HG03378 (cell line): Measurements from ENCODE around the gene USP20.
"Not testable (repeated sequence)": the region's sequence is repeated elsewhere in the genome, so short reads cannot be mapped to it uniquely, and the experiment has no call there.

Experiments
- ATAC-seq: cut with Tn5 transposase; IDR thresholded peaks from one replicate; pipeline ENCODE4 v1.9.1; 2021; ENCODE audit warnings: mild to moderate bottlenecking, moderate library complexity; ENCODE audit not compliant: unreplicated experiment

USP20 gene

DNA sequence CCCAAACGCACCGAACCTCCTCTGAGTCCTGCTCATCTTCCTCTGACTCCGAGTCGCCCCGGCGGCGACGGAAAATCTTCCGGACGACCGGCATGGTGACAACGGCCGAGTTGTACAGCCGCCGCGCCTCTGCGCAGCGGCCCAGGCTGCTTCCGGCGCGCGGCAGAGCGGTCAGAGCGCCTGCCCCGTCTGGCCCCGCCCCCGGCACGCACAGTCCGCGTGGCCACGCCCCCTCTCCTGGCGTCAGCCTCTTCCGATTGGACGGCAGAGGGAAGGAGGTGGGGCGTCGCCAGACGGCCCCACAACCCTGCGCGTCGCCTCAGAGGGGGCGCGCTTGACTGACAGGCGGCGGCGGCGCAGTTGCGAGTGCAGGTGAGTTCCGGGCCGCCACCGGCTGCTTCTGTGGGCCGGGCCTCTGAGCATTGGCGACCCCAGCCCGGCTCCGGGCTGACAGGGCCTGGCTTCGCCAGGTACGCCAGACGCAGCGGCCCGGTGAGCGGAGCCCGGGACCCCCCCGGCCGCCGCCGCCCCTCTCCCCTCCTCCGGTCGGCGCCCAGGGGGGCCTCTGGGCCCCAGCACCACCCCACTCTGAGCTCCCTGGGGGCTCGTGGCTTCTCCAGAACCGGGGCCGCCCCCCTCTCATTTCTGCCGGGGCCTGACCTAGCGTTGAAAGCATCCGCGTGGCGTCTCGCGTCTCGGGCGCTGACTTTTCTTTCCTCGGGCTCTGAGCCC, at the start of gene USP20, which contains the start of gene C9orf78:
Gene USP20, plus strand, starts transcription at position 331 of the 732 bp plus-strand sequence. CDS start 17,098 bp downstream, outside the sequence.
Gene C9orf78, minus strand, starts transcription at position 148 of the 732 bp plus-strand sequence. Its CDS starts 54 bp downstream, at position 94.
- peak; percentile 66 for ATAC-seq

DNA sequence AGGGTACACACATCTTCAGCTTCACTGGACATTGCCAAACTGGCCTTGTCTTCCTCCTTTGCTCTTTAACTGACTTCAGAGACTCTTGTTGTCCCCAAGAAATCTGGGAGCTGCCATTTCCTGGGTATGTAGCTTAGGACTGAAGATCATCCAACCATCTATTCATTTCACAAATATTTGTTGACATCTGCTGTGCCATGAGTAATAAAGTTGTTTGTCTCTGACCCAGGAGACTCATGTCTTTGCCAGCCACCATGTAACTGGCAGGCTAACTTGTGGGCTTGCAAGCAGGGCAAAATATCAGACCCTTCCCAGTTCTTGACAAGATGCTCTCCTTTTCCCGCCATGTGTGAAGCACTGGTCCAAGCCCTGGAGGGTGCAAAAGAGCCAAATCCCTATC, 49.4 kb upstream of the USP20 start:
- no peak for ATAC-seq

DNA sequence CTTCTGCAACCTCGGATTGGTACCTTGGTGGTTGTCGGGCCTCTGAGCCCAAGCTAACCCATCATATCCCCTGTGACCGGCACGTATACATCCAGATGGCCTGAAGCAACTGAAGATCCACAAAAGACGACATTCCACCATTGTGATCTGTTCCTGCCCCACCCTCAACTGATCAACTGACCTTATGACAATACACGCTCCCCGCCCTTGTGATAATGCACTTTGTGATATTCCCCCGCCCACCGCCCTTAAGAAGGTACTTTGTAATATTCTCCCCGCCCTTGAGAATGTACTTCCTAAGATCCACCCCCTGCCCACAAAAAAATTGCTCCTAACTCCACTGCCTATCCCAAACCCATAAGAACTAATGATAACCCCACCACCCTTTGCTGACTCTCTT, 48.8 kb upstream of the USP20 start:
- ATAC-seq = no peak

DNA sequence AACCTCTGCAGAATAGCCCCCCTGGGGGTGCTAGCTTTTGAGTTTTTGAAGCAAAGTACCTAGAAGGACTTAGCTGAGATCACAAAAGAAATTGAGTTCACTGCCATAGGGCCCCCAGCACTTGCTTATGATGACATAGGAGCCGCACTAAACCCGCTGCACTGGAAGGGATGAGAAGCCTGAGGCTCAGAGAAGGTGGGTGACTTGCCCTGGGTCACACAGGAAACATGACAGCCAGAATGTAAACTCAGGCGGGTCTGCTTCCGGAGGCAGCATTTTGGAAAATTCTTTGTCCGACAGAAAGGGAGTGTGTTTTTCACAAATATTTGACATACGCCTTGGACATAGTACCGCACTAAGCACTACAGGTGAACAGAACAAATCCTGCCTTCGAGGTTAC, 40.7 kb upstream of the USP20 start:
- no peak for ATAC-seq

DNA sequence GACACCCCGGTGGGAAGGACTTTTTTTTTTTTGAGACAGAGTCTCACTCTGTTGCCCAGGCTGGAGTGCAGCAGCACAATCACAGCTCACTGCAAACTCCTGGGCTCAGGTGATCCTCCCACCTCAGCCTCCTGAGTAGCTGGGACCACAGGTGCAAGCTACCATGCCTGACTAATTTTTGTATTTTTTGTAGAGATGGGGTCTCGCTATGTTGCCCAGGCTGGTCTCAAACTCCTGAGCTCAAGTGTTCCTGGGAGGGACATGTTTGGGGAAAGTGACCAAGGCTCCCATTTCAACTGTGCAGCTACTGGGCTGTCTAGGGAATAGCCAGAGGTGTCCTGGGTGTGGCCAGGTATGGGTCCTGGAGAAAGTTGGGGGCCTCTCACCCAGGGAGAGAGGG, 39.2 kb upstream of the USP20 start:
- not testable (repeated sequence) for ATAC-seq

DNA sequence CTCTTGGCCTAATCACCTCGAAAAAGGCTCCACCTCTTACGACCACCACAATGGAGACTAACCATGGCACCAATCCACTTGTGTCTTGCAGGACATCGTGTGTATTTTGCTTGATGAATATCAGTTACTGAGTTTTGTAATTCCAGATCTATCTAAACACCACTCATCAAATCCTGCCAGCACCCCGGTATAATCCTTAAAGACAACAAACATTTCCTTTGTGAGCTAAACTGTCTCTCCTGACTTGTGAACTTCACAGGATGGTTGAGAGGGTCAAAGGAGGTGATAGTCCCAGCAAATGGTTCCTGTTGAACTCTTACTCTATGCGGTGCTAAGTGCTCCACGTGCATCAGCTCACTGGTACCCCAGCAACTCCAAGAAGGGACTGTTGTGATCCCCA, 36.3 kb upstream of the USP20 start:
- no peak for ATAC-seq

DNA sequence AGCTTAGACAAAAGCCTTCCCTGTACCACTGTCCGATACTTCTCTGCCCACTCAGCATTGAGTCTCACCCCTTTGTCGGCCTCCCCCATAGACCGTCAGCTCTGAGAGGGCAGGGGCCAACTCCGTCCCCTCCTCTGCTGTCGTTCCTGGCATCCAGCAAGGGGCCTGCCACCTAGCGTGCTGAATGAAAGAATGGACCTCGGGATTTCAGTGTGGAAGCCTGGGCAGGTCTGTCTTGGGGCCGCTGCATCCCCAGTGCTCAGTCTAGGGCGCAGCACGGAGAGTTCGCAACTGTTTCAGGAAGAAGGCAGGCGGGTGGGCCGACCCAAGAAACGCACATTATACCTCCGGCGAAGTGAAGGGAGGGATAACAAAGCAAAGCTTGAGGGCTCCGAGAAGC, 33.8 kb upstream of the USP20 start:
- ATAC-seq = no peak

DNA sequence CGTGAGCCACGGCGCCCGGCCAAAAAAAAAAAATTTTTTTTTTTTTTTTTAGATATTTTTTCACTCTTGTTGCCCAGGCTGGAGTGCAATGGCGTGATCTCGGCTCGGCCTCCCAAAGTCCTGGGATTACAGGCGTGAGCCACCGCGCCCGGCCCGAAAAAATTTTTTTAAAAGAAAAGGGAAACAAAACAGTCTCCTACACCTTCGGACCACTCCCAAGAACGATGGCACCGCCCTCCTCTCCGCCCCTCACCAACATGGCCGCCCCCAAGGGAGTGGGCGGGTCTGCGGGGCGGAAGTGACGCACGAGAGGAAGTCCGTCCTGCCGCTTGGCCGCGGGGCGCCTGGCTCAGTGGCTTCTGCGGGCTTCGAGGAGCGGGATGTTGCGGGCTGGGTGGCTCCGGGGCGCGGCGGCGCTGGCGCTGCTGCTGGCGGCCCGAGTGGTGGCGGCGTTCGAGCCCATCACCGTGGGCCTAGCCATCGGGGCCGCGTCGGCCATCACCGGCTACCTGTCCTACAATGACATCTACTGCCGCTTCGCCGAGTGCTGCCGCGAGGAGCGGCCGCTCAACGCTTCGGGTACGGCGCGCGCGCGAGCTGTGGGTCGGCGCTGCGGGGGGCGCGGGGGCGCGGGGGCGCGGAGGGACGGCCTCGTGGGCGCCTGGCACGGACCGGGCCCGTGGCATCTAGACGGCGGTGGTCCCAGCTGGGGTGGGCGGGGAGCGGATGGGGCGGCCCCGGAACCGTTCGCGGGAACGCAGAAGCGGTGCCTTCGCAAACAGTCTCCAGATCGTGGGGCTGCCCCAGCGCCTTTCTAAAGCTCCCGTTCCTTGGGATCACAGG, 32.2 kb upstream of the USP20 start, which contains the start of gene TOR1B:
Gene TOR1B, plus strand, starts transcription at position 352 of the 843 bp plus-strand sequence. Its CDS starts 29 bp downstream, at position 381.
- peak; percentile 86 for ATAC-seq

DNA sequence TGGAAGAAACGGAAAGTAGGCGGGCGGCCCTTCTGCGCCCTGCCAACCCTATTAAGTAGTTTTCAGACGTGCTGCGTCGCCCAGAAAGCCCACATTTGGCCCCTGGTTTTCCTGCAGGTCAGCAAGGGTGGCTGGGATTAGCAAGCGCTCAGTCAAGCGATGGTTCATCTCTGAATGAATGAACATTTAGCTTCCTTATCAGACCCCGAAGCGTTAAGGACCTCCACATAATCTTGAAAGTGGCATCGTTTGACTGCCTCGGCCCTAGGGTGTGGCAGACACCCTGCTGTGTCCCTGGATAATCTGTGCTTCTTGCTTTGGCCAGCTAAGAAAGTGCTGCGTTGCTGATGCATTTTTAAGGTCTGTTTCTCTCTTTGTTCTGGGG, 31.6 kb upstream of the USP20 start:
- ATAC-seq = no peak

DNA sequence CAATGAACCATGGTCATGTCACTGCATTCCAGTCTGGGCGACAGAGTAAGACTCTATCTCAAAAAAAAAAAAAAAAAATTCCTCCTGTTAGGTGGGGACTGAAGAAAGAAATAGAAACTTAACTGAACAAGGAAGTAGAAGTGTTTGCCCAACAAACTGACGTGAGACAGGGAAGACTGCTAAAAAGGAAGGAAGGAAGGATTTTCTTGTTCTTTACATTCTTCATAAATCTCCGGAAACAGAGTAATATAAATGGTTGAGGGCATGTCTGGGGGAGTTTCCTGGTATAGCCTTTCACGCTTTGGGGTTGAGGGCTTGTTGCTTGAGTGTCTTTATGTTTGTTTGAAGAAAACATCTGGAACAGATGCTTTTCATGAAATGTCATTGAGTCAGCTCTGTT, 29.2 kb upstream of the USP20 start:
- no peak for ATAC-seq

DNA sequence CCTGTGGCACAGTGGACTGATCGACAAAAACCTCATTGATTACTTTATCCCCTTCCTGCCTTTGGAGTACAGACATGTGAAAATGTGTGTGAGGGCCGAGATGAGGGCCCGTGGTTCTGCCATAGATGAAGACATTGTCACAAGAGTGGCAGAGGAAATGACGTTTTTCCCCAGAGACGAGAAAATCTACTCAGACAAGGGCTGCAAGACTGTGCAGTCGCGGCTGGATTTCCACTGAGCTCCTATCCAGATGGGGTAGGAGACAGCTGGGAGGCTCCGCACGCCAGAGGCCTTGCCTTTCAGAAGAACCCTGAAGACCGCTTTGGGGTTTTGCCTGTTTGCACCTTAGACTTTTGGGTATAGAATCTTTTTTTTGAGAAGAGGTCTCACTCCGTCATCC, 25.9 kb upstream of the USP20 start:
- ATAC-seq = no peak

DNA sequence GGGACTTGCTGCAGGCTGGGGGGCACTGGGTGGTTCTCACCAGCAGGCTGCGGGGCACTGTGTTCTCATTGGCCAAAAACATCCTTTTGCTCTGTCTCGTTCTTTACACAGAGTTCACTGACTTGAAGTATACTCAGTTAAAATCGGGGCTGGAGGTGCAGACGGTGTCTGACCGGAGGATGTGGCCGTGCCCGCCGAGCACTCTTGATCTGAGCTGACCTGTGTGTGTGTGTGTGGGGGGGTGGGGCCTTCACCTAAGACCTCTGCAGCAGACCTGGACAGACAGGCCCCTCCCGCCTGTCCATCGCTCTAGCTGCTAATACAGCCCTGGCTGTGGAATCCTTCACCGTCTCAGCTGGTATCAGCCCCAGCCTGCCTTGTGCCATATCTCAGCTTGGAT, 25.1 kb upstream of the USP20 start:
- ATAC-seq = no peak

DNA sequence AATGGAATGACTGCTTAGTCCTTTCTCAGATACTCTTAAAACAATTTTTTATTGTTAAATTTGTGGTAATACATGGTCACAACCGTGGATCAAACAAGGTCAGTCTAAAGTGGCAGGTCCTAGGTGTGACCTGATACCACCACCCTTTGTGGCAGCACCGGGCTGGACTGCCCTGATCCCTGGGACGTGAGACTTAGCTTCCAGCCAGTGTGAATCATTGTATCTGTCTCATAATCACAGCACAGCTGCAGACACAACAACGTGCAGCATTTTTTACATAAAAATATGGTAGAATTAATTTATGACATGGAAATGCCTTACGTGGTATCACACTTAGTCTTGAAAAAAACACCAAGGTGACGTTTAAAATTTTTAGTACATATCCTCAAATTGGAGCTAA, 24.5 kb upstream of the USP20 start:
- no peak for ATAC-seq

DNA sequence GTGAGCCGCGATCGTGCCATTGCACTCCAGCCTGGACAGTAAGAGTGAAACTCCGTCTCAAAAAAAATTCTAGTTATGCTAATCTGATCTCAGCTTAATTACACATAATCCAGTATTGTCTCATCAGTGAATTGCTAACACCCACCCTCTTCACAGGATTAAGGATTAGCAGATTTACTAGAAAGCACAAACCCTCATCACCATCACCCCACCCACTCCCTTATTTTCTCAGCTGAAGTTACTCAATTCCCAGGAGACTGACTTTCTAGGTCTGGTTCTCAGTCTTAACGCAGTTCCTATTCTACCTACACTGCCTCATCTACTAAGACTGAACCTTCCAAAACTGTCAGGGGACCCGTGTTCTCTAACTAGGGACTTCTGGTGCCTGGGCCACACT, 23.3 kb upstream of the USP20 start:
- ATAC-seq = no peak

DNA sequence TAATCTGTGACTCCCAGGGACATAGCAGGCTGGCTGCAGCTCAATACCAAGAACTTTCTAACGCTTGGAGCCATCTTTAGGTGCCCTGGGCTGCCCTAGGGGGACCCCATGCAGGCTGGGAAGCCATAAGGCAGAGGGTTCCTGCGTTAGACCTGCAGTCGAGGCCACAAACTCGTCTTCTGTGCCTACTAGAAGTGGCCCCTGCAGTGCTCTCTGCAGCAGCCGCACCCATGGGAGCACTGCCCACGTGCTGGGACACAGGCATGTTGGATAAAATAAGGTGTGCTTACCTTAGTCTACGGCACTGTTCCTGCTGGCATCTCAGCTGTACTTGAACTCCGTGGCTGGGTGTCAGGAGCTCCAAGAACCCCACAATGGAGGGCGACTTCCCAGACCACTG, 22.9 kb upstream of the USP20 start:
- ATAC-seq = no peak

DNA sequence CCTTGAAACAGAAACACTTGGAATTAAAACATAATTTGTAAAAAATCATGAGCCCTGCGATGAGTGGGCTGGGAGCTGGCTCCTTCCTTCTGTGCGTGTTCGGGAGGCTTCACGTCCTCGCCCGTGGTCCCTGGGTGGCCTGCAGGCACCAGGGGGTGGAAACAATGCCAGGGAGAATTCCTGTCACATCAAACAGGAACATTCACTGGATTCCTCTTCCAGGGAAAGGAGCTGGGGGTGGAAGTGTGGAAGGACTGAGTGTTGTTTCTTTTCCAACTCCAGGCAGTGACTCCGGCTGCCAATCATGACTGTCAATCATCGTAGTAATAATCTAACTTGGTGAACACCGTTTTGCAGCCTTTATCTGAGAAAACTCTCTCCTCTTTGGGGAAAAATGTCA, 21.6 kb upstream of the USP20 start:
- no peak for ATAC-seq

DNA sequence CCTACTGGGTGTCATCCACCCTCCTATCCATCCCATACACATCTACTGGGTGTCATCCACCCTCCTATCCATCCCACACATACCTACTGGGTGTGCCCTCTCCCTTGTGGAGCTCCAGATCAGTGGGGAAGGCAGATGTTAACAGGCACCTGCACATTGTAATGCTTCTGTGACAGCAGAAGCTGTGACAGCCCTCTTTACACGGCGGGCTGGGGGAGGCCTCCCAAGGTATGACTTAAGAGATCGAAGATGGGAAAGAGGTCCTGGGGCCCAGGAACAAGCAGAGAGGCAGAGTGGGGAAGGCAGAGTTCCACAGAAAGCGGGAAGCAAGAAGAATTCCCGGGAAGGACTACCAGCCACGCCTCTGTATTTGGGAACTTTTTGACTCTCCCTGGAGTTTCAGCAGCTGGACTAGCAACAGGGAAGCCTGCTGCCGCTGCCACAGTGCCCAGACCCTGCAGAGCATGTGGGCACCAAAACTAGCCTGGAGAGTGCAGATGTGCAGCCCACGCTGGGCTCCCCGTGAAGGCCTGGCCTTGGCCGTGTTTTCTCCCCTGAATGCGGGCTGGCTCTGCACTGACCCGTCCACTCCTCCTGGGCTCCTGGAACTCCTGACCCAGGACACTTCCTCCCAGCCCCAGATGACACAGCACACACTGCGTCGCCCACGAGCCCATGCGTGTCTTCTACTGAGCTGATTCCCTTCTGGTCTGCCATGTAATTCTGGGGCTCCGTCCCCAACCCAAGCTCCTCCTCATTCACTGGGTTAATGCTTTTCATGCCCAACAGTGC, 20.6 kb upstream of the USP20 start:
- ATAC-seq = no peak

DNA sequence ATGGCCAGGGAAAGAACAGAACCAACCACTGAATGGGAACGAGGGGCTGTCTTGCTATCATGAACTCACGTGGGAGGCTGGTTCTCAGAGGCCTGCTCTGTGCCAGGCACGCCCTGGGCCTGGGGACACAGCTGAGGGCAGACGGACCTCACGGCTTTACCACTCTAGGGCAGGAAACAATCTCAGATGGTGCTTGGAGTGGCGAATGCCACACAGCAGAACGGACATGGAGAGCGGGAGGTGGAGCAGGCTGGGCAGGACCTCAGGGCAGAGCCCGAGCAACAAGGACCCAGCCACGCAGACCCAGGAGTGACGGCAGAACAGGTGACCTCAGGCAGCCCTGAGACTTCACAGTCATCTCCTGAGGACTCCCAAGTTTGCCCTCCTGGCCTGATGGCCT, 20.0 kb upstream of the USP20 start:
- no peak for ATAC-seq

DNA sequence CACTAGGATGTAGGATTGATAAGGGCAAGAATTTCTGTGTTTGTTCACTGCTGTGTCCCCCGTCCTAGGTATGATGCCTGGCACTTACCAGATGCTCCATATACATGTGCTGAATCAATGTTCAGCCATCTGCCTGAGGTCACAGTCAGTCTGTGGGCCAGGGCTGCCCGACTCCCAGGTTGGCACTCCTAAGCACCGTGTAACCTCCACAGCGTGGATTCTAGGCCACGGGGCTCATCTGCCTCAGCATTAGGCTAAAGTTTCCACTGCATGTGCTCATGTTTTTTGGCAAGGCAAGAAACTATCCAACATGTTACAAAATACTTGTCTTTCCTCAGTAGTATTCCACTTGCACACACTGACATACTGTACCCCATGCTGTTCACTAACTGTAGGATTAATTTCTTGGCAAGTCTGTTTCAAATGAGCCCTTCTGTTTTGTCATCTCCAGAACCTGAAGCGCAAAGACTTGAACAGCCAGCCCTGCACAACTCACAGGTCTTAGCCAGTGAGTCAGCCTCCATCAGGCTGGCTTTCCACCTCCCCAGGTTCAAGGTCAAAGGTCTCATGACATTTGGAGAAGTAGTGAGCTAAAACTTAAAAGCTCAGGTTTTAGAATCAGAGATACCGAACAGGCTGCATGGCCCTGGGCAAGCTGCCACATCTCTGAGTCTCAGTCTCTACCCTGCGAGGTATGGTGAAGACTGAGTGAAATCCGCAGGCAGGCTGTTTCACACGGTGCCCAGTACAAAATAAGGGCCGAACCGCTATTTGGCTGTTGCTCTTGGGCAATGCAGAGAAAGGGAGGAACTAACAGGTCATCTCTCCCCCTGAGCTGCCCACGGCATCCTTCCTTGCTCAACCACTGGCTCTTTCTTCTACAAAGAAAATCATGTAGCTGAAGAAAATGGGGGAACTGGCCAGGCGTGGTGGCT, 18.5 kb upstream of the USP20 start:
- no peak for ATAC-seq

DNA sequence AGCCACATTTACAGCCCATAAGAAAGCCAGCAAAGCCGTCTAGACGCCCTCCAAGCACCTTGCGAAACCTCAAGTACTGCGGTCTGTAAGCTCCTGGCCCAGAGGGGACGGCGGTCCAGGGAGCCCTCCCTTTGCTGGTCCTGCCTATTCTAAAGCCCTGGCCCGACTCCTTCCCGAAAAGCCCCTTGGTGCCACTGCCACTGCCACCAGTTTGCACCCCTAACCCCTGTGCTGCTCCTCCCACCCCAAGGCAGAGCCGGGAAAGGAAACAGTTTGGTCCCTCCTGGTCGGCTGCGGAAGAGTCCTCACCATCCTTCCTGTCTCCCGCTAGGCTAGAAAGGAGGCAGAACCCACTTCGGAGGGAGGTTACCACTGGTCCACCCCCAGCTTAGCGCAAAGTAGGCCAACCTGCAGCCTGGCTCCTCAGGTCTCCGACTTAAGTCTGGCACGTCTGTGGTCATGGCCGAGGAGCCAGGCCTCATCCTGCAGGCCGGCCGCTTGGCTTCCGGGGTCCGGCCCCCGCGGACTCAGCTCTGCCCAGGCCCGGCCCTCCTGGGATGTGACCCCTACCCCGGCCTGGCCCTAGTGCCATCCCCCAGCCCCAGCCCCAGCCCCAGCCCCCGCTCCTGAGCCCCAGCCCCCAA, 12.2 kb upstream of the USP20 start:
- ATAC-seq = no peak
